ENCODE data around the gene ITPRIPL2.

DNA sequence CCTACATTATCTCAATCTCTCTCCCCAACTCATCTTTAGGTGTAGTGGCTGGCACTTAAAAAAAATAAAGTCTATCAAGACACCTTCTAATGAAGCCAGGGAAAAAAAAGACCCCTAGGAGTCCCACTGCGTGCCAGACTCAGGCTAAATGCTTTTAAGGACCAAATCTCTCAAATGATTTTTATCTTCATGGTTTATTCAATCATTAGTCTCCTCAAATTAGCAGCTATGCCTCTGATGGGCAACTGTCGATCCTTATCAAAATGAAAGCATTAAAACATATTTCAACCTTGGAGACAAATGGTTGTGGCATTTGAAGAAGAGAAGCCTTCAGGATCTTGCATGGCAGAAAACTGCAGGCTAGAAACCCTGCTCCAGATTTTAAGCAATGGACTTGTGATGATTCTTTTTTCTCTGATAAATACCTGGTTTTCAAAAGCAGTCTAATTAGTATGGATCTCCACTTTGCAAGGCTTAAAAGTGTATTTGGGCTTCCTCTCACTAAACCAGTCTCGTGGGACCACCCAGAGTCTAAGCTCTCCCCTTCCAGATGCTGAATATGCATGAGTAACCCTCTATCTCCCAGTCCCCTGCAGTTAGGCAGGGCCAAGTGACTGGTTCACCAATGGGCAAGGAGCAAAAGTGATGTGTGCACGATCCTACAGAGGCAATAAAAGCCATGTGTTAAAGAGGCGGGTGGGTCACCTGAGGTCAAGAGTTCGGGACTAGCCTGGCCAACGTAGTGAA lies 14.9 kb downstream of the ITPRIPL2 start:
- TF ChIP-seq CTCF (conservative IDR thresholded peaks at IDR 0.05; ENCODE audit: low read depth, low read length) (no peak), POLR2A (IDR thresholded peaks at IDR 0.05; ENCODE audit: low read depth, low read length) (no peak), FOS (IDR thresholded peaks at IDR 0.05; ENCODE audit: low read depth, low read length) (no peak), MXI1 (IDR thresholded peaks at IDR 0.05; ENCODE audit: borderline replicate concordance, low read depth, low read length) (no peak), MAFK (IDR thresholded peaks at IDR 0.05; ENCODE audit: low read depth, low read length) (no peak), RFX5 (IDR thresholded peaks at IDR 0.05; ENCODE audit: low read depth, low read length) (no peak), CHD1 (IDR thresholded peaks at IDR 0.05; ENCODE audit: low read depth, low read length) (no peak)
